NT2/D1 (cell line): ENCODE data around the gene ODC1.

Experiments
- YY1 ChIP-seq: IDR thresholded peaks from 2 replicates; pipeline ENCODE4 v1.6.1; 2011; ENCODE audit not compliant: insufficient read length, insufficient read depth
- ZNF274 ChIP-seq: IDR thresholded peaks from 2 replicates; pipeline ENCODE4 v1.6.1; 2011; ENCODE audit warnings: mild to moderate bottlenecking, low read depth, low read length

DNA sequence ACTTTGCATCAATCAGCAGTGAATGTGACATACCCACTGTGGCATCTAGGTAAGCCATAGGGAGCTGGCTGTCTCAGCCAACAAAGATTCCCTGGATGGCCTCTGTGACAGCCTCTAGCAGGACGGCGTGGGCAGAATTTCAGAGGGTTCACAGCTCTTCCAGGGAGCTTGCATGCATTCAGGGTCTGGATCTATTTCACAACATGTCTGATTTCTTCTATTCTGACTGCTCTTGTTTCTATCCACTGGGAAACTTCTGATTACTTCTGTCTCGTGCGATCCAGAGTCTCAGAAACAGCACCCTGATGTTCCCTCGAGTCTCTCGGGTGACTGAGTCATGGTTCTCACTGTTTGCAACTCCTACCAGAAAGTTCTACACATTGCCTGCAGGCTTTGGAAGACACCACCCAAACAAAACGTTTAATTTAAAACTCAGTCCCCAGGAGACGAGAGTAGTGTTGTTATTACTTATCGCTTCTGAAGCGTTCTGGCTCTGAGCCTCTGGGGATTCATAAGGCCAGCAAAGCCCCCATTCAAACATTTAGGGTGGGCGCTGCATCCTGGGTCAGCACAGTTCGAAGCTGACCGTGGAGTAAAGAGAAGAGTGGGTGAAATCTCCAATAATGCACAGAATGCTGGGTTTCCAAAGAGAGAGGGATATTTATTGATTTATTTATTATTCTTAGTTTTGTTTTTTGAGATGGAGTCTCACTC, 41.9 kb upstream of the ODC1 start:
- TF ChIP-seq YY1 (no peak), ZNF274 (no peak)
